HUDEP-2 (cell line): ENCODE measurements around the gene PHOX2A.
"Not testable (repeated sequence)": the region's sequence is repeated elsewhere in the genome, so short reads cannot be mapped to it uniquely, and the experiment has no call there.

Experiments
- DNase-seq, 76 experiments: peaks; one replicate each; lab custom pipeline; 2025; ENCODE audit not compliant: unreplicated experiment in 76 of 76; lab: John Stamatoyannopoulos, UW

Gene PHOX2A

DNA sequence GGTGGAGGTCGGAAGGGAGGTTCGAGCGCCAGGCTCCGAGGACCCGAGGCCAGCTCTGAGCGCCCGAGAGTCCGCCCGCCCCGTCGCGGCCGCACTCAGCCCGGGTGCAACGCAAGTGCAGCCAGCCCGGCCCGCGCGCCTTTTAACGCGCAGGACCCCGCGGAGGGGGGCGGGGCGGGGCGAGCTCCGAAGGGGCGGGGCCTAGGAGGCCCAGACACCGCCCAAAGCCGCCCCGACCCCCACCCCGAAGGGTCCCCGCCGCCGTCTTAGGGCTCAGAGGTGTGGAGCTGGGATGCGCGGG lies at the start of gene PHOX2A:
PHOX2A (minus strand) TSS at position 117 of the 301 bp plus-strand sequence. CDS start 172 bp downstream, outside the sequence.
- no peak for DNase-seq

DNA sequence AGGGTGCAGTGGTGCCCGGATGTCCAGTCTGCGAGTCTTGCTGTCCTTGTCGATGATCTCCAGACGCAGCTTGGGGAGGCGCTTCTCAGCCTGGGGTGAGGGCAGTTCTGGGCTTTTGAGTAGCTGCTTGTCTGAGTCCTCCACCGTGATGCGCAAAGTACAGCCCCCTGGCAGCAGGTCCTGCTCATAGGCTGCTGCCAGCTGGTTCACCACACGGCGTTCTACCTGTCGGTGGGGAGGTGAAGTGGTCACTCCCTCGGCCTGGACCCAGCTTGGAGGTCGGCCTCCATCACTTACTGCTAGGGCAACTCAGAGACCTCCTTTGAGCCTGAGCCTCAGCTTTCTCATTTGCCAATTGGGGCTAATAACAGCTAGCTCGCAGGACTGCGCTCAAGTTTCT lies 49.4 kb upstream of the PHOX2A start:
- no peak for DNase-seq

DNA sequence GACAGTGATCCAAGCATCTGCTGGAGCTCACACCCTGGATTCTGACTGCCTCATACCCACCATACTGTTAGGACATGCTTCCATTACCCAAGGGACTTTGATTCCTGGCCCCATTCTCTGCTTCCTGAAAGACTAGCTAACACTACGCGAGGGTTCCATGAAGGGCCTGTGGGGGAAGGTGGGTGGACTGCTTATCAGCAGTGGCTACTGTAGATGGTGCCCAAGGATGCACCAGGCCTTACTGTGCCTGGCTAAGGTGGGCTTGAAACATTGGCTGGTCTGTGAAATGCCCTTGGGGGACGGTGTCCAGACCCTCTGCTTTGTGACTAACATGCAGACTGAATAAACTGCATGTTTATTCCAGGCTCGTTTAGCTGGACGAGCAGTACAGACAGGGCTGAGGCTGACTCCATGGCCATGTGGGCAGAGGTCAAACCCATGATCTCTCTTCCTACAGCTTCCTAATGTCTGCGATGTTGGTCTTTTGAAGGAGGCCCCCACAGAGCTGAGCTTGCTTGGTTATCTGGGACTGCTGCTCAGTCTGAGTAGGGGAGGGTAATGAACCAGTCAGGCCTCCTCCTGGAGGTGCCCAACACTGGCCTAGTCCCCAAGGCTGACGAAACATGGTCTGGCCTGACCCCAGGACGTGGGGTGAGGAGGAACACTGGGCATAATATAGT lies 48.3 kb upstream of the PHOX2A start:
- DNase-seq = no peak

DNA sequence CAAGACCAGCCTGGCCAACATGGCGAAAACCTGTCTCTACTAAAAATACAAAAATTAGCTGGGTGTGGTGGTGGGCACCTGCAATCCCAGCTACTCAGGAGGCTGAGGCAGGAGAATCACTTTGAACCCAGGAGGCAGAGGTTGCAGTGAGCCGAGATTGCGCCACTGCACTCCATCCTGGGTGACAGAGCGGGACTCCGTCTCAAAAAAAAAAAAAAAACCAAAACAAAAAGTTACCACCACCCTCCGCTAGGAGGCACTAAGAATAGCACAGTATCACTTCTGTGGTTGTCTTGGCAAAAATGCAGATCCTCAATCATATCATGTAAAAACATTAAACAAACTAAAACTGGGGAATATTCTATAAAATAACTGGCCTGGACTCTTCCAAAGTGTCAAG lies 46.8 kb upstream of the PHOX2A start:
- DNase-seq = peak in 21 of 76 experiments; percentile 3 to 48 (median 15)

DNA sequence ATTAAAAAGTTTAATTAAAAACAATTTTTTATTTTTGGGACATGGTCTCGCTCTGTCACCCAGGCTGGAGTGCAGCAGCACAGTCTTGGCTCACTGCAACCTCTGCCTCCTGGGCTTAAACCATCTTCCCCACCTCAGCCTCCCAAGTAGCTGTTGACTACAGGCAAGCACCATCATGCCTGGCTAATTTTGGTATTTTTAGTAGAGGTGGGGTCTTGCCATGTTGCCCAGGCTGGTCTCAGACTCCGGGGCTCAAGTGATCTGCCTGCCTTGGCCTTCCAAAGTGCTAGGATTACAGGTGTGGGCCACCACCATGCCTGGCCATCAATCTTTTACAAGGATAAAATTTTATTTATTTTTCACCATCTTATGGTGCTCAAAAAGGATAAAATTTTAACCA lies 43.3 kb upstream of the PHOX2A start:
- no peak for DNase-seq

DNA sequence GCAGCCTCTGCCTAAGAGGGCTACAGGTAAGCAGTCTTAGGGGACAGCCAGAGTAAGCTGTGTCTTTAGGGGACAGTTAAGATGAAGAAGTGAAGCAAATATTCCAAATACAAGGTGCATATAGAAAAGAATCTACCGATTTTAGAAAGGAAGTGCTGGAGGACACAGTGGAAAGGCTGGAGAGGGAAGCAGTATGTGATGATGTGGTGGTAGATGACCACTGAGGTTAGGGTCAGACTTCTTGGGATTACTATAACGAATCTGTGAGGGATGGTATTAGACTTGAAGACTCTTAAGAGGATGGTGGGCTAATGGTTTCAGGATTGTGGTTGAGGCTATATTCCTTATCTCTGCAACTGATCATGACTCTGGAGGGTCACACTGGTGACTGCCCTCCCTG lies 40.0 kb upstream of the PHOX2A start:
- no peak for DNase-seq

DNA sequence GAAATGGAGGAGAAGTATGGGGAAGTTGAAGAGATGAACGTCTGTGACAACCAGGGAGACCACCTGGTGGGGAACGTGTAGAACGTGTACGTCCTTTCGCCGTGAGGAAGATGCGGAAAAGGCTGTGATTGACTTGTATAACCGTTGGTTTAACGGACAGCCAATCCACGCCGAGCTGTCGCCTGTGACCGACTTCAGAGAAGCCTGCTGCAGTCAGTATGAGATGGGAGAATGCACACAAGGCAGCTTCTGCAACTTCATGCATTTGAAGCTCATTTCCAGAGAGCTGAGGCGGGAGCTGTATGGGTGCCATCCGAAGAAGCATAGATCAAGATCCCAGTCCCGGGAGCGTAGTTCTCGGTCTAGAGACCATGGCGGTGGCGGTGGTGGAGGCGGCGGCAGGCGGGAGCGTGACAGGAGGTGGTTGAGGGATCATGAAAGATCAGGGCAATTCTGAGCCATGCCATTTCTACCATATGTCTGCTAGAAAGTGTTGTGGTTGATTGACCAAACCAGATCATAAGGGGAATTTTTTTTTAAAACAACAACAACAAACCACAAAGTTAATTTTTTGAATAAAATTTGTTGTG lies 36.8 kb upstream of the PHOX2A start:
- DNase-seq = no peak

DNA sequence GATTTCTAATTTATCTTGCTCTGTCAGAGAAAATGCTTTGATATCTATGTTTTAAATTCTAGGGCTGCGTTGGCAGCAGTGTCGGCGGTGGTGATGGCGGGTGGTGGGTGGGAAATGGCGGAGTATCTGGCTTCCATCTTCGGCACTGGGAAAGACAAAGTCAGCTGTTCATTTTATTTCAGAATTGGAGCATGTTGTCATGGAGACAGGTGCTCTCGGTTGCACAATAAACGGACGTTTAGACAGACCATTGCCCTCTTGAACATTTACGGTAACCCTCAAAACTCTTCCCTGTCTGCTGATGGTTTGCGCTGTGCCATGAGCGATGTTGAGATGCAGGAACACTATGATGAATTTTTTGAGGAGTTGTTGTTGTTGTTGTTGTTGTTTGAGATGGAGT lies 36.1 kb upstream of the PHOX2A start:
- no peak for DNase-seq

DNA sequence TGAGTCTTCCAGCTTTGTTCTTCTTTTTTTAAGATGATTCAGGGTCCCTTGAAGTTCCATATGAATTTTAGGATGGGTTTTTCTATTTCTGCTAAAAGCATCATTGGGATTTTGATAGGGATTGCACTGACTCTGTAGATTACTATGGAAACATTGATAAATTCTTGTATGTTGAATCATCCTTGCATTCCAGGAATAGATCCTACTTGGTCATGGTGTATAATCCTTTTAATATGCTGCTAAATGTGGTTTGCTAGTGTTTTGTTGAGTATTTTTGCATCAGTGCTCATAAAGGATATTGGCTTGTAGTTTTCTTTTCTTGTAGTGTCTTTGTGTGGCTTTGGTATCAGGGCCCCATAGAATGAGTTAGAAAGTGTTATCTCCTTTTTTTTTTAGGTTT lies 34.9 kb upstream of the PHOX2A start:
- no peak for DNase-seq

DNA sequence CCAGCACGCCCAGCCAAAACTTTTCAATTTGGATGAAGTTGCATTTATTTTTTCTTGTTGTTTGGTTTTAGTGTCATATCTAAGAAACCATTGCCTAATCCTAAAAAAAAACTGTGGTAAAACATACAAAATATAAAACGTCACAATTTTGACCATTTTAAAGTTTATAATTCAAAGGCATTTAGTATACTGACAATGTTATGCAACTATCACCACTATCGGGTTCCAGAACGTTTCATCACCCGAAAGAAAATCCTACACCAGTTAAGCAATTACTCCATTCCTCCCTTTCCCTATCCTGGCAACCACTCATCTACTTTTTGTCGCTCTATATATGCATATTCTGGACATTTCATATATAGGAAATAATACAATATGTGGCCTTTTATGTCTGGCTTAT lies 30.5 kb upstream of the PHOX2A start:
- DNase-seq = no peak

DNA sequence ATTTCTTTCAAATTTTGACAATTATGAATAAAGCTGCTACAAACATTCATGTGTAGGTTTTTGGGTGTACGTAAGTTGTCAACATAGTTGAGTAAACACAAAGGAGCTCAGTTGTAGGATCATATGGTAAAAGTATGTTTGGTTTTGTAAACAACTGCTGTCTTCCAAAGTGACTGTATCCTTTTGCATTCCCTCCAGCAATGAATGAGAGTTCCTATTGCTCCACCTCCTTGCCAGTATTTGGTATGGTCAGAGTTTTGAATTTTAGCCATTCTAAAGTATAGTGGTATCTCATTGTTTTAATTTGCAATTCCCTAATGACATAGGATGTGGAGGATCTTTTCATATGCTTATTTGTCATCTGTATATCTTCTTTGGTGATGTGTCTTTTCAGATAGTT lies 28.0 kb upstream of the PHOX2A start:
- no peak for DNase-seq

DNA sequence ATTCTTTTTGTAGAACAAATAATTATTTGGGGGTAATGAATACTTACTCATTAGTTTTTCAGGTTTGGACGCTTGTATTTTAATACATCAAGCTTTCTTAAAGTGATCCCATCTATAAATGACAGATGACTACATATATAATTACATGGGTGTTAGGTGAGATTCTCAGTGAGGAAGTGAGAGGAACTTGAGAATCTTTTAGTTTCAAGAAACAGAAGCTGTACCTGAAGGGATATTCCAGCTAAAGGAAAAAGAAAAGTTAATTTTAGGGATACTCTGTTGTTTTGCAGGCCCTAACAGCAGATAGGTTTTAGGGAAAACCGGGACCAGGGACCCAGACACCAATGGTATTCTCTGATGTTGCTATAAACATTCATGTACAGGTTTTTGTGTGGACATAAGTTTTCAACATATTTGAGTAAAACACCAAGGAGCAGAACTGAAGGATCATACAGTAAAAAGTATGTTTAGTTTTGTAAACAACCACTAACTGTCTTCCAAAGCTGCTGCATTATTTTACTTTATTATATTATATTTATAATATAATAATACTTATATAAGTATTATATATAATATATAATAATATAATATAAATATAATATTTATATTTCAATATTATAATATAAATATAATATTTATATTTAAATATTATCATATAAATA lies 24.1 kb upstream of the PHOX2A start:
- no peak for DNase-seq

DNA sequence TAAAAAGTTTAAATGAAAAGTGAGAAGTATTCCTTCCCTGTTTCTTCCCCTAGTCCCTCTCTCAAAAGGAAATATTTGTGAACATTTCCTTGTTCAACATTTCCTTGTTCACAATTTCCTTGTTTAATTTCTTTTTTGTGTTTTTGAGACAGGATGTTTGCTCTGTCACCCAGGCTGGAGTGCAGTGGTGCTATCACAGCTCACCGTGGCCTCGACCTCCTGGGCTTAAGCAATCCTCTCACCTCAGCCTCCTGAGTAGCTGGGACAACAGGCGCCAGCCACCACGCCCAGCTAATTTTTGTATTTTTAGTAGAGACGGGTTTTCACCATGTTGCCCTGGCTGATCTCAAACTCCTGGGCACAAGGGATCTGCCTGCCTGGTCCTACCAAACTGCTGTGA lies 23.0 kb upstream of the PHOX2A start:
- DNase-seq = not testable (repeated sequence)

DNA sequence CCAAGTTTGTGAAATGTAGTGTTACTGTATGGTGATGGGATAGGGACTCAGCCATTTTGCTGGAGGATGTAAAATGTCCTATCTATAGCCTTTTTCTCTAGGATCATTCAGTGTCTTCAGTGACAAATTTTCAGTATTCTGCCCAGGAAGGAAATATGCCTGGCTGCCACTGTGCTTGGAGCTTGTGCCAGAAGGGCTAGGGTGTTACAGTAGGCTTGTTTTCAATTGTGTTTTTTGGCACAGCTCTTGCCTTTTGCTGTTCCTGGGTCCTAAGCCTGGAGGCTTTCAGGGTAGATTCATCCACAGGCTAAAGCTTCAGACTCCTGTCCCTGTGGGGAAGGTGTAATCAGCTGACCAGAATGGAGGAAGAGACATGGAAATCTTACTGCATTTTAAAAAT lies 22.0 kb upstream of the PHOX2A start:
- no peak for DNase-seq

DNA sequence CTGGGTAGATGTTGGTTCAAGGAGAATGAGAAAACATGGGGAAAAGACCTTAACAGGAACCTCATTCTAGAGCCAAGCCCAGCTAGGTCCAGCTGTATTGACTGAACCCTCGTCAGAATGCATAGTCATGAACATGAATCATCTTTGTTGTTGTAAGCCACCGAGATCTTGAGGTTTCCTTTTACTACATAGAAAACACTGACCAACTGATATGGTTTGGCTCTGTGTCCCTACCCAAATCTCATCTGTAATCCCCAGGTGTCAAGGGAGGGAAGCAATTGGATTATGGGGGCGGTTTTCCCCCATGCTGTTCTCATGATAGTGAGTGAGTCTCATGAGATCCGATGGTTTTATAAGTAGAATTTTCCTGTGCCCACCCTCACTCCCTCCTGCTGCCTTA lies 19.4 kb upstream of the PHOX2A start:
- DNase-seq = peak in 1 of 76 experiments; percentile 8

DNA sequence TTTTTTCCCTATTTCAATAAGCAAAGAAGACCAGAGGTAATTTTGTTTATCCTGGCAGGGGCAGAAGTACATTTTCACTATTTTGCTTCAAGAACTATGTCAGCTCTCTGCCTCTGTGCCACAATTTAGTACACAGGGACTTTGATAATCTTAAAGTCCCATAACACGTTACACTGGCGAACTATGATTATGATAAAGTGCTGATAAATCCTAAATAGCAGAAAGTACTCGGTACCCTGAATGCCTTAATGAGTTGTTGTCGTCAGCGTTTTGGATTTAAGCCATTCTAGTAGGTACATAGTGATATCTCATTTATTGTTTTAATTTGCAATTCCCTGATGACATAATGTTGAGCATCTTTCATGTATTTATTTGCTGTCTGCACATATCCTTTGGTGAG lies 16.6 kb upstream of the PHOX2A start:
- DNase-seq = no peak

DNA sequence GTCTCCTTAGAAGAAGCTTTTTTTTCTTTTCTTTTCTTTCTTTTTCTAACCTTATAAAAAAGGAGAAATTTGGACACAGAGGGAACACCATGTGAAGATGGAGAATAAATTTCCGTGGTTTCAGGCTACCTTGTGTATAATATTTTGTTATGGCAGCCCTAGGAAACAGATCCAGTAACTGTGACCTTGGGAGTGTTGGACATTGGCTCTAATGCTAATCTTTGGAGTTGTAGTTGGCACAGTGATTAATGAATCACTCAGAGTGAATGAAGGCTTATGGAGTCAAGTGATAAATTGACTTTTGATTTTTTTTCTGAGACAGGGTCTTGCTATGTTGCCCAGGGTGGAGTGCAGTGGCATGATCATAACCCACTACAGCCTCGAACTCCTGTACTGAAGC lies 15.5 kb upstream of the PHOX2A start:
- DNase-seq = no peak

DNA sequence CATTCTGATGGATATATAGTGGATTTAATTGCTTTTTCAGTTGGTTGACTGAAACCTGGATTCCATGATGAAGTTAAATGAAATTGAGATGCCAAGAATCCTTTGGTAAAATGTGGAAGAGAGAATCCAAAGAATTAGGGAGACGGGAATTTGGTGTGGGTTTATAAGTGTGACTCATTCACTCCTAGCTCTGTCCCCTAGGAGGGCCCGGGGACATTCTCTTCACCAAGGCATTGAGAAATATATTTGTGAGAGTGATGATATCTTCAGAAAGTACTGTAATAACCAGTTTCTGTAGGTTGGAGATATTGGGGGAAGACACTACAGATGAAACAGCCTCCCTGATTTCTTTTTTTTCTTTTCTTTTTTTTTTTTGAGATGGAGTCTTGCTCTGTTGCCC lies 13.6 kb upstream of the PHOX2A start:
- no peak for DNase-seq

DNA sequence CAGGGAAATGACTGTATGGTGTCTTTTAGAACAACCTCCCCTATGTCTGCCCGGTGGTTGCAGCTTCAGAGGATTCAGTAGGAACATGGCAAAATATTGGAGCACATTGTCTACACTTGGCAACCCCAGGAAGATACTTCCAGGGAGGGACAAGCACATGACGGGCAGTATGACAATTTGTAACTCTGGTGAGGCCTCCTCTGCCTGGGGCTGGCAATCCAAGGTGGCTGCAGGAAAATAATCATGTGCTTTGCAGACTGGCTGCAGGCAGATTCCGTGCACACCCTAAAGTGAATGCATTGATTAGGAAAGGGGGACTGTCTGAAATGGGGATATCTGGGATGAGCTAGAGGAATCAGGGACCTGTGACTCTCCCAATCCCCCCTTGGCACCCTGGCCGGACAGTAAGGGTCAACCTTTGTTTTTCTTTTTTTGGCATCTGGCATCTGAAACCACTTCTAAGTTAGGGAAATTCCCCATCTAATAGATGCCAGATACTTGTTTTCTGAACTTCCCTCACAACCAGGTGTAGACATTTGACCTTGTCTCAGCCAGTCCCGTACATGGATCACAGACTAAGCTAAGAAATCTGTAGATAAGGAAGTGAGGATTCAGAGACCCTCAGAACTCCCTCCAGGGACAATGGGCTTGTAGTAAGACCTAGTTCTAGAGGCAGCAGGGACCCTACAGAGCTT lies 10.5 kb upstream of the PHOX2A start:
- no peak for DNase-seq

DNA sequence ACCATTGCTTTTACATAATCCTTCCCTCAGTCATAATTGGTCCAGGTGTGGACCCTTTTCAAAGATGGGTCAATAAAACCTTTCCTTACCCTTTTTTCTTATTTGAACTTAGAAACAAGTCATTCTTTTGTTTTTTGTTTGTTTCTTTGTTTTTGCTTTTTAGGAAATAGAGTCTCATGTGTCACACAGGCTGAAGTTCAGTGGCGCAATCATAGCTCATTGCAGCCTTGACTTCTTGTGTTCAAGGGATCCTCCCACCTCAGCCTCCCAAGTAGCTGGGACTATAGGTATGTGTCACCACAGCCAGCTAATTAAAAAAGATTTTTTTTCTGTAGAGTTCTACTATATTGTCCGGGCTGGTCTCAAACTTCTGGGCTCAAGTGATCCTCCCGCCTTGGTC lies 9.4 kb upstream of the PHOX2A start:
- no peak for DNase-seq

DNA sequence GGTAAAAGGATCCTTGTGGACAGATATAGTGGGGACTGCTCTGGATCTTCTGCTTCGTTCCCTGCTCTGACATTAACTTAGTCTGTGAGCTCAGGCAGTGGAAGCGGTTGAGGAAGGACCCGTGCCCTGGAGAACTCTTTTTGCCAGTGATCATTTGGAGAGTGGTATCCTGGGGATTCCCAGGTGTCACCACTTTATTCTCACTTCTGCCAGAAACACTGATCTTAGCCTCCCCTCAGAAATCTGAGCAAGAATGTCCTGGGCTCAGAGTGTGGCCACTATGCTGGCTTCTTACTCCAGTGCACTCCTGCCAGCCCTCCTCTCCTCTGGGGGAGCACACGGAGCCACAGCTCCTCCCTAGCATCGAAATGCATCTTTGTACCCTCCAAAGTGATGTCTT lies 7.6 kb upstream of the PHOX2A start:
- DNase-seq = no peak
